Erythroblast (primary cell): ENCODE results near the gene TMEM132C.

Source experiments
- DNase-seq, 2 experiments: peaks; one replicate each; lab custom pipeline; 2025; lab: John Stamatoyannopoulos, UW
- GATA1 ChIP-seq: IDR thresholded peaks from 2 replicates; pipeline ENCODE4 v1.6.1; 2011; ENCODE audit warnings: low read depth, mild to moderate bottlenecking, control low read depth, low read length, moderate library complexity
- POLR2A ChIP-seq: IDR thresholded peaks from 2 replicates; pipeline ENCODE4 v1.6.1; 2011; ENCODE audit warnings: mild to moderate bottlenecking, low read length

Gene TMEM132C

GRCh38 chr12:128672428-128672827 is 405.5 kb downstream of the TMEM132C start:
- TF ChIP-seq GATA1 (no peak), POLR2A (no peak)
- DNase-seq: no peak

GRCh38 chr12:128672893-128673292 is 405.9 kb downstream of the TMEM132C start:
- DNase-seq: no peak
- no peak for TF ChIP-seq GATA1

GRCh38 chr12:128675576-128675975 is 408.6 kb downstream of the TMEM132C start:
- TF ChIP-seq POLR2A: no peak
- no peak for TF ChIP-seq GATA1
- no peak for DNase-seq

GRCh38 chr12:128680555-128680954 is 413.6 kb downstream of the TMEM132C start:
- no peak for DNase-seq
- TF ChIP-seq POLR2A: no peak
- no peak for TF ChIP-seq GATA1

GRCh38 chr12:128682548-128683275 is 415.7 kb downstream of the TMEM132C start:
- TF ChIP-seq POLR2A (no peak), GATA1 (no peak)
- no peak for DNase-seq

GRCh38 chr12:128684352-128684751 is 417.4 kb downstream of the TMEM132C start:
- DNase-seq: no peak
- no peak for TF ChIP-seq POLR2A

GRCh38 chr12:128685903-128686475 is 419.0 kb downstream of the TMEM132C start:
- no peak for TF ChIP-seq POLR2A
- TF ChIP-seq GATA1: no peak
- DNase-seq: no peak

GRCh38 chr12:128687851-128688250 is 420.9 kb downstream of the TMEM132C start:
- no peak for TF ChIP-seq GATA1
- no peak for TF ChIP-seq POLR2A
- no peak for DNase-seq

- TF ChIP-seq POLR2A: no peak
- no peak for TF ChIP-seq GATA1
- no peak for DNase-seq
Measured at GRCh38 chr12:128690641-128691040, 423.7 kb downstream of the TMEM132C start.

- no peak for TF ChIP-seq GATA1
- no peak for TF ChIP-seq POLR2A
- DNase-seq: no peak
Measured at GRCh38 chr12:128693115-128693514, 426.1 kb downstream of the TMEM132C start.

- no peak for DNase-seq
- TF ChIP-seq POLR2A (no peak), GATA1 (no peak)
Measured at GRCh38 chr12:128693771-128694170, 426.8 kb downstream of the TMEM132C start.

- TF ChIP-seq GATA1: no peak
- TF ChIP-seq POLR2A: no peak
- DNase-seq: no peak
Measured at GRCh38 chr12:128694445-128694844, 427.5 kb downstream of the TMEM132C start.

- TF ChIP-seq POLR2A (no peak), GATA1 (no peak)
- DNase-seq: no peak
Measured at GRCh38 chr12:128695697-128696096, 428.7 kb downstream of the TMEM132C start.

GRCh38 chr12:128698301-128698972 is 431.5 kb downstream of the TMEM132C start:
- TF ChIP-seq GATA1: no peak
- TF ChIP-seq POLR2A: no peak
- DNase-seq: no peak

GRCh38 chr12:128699106-128699505 is 432.1 kb downstream of the TMEM132C start:
- no peak for TF ChIP-seq POLR2A
- TF ChIP-seq GATA1: no peak
- no peak for DNase-seq
